Measurements from ENCODE around the gene TRAPPC10. TPM values are rescaled to one million over a fixed set of nuclear protein-coding genes. Genes with fewer than 3 reads are reported as not detected.
"Not testable (repeated sequence)": the region's sequence is repeated elsewhere in the genome, so short reads cannot be mapped to it uniquely, and the experiment has no call there.

The TRAPPC10 gene
- total and polyA plus RNA-seq, 2 experiments from 2014 or later = 9.9 to 21.0 TPM

DNA sequence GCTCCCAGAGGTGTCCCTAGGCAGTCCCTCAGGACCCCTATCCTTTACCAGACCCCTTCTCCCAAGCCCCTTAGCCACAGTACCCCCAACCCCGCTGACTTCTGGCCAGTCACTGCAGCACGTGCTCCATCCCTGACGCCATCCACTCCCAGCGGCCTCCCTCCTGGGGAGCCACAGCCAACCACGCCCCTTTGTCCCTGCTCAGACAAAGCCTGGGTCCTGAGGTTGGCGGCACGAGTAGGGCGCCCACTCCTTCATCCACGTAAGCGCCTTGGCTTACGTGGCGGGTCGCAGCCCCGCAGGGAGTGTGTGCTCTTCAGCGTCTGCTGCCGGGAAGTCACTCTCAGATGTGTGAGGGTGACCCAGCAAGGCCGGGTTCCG lies 128.4 kb downstream of the TRAPPC10 start:
- in situ Hi-C loops (cut with MboI); H3F3A ChIP-seq (ENCODE audit: insufficient read depth); H3K36me3 ChIP-seq (ENCODE audit: low read depth); DNase-seq; H3K9me2 ChIP-seq (ENCODE audit: insufficient read depth); H3K9me3 ChIP-seq (ENCODE audit: low read depth); H3K27me3 ChIP-seq (replicated peaks; ENCODE audit: insufficient read depth); H4K20me1 ChIP-seq (ENCODE audit: insufficient read depth); H3K4me1 ChIP-seq (ENCODE audit: insufficient read depth); H3K4me2 ChIP-seq (ENCODE audit: unreplicated experiment); H3K79me2 ChIP-seq (ENCODE audit: insufficient read depth); H3K4me3 ChIP-seq; H2AFZ ChIP-seq; H3K27ac ChIP-seq; H3K9ac ChIP-seq: not testable (repeated sequence)
- WGBS, 2 experiments (ENCODE audit: low coverage in 1 of 2, low lambda C conversion rate in 2 of 2, missing lambda C conversion rate in 2 of 2) = no CpG with 5 or more reads among the region's 18 CpGs

DNA sequence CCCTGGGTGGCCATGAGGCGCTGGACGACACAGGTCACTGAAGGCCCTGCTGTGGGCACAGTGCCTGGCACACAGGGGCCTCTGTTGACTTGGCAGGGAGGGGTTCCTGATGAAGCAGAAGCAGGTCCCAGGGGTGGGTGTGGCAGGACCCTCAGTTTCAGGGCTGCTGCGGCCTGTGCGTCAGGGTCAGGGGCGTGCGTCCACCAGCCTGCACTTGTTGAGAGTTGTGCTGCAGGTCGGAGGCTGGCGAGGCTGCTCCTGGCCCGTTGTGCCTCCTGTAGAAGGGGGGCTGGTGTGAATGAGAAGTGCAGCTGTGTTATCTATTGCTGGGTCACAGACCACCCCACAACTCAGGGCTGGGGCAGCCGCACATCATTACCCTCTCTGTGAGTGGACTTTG lies 130.4 kb downstream of the TRAPPC10 start:
- 83% methylated on average over 5 of the region's 10 CpGs; no CpG with 5 or more reads in 1 of the 2 experiments for WGBS, 2 experiments (ENCODE audit: low coverage in 1 of 2, low lambda C conversion rate in 2 of 2, missing lambda C conversion rate in 2 of 2)
- H3K4me2 ChIP-seq (ENCODE audit: unreplicated experiment); H3K27me3 ChIP-seq (replicated peaks; ENCODE audit: insufficient read depth); H4K20me1 ChIP-seq (ENCODE audit: insufficient read depth); H3K9ac ChIP-seq; H3K4me1 ChIP-seq (ENCODE audit: insufficient read depth); H3K9me3 ChIP-seq (ENCODE audit: low read depth); H3K36me3 ChIP-seq (ENCODE audit: low read depth); H3F3A ChIP-seq (ENCODE audit: insufficient read depth); DNase-seq; H3K9me2 ChIP-seq (ENCODE audit: insufficient read depth); H3K4me3 ChIP-seq; H3K27ac ChIP-seq; H2AFZ ChIP-seq; in situ Hi-C loops (cut with MboI); H3K79me2 ChIP-seq (ENCODE audit: insufficient read depth): not testable (repeated sequence)

DNA sequence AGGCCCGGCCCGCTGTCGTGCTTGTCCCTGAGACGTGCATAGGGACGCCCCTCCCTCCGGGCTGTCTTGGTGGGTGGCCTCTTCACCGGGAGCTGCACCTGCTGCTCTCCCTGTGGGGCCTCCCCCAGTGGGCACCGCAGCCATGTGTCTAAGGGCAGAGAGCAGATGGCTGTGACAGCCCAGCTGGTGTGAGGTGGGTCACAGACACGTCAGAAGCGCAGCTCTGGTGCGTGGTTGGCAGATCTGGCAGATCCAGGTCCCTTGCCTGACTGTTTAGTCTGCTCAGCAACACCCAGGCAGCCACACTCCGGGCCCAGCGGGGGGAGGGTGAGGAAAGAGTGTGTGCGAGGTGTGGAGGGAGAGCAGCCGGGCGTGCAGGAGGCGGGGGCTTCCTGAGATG lies 131.3 kb downstream of the TRAPPC10 start:
- H3K9me3 ChIP-seq (ENCODE audit: low read depth); H3K9ac ChIP-seq; H2AFZ ChIP-seq; H3K4me1 ChIP-seq (ENCODE audit: insufficient read depth); H3K27ac ChIP-seq; H3K4me2 ChIP-seq (ENCODE audit: unreplicated experiment); H3K79me2 ChIP-seq (ENCODE audit: insufficient read depth); H3F3A ChIP-seq (ENCODE audit: insufficient read depth); H3K27me3 ChIP-seq (replicated peaks; ENCODE audit: insufficient read depth); DNase-seq; H4K20me1 ChIP-seq (ENCODE audit: insufficient read depth); H3K36me3 ChIP-seq (ENCODE audit: low read depth); H3K4me3 ChIP-seq; in situ Hi-C loops (cut with MboI); H3K9me2 ChIP-seq (ENCODE audit: insufficient read depth): not testable (repeated sequence)
- no CpG with 5 or more reads among the region's 17 CpGs for WGBS, 2 experiments (ENCODE audit: low coverage in 1 of 2, low lambda C conversion rate in 2 of 2, missing lambda C conversion rate in 2 of 2)

DNA sequence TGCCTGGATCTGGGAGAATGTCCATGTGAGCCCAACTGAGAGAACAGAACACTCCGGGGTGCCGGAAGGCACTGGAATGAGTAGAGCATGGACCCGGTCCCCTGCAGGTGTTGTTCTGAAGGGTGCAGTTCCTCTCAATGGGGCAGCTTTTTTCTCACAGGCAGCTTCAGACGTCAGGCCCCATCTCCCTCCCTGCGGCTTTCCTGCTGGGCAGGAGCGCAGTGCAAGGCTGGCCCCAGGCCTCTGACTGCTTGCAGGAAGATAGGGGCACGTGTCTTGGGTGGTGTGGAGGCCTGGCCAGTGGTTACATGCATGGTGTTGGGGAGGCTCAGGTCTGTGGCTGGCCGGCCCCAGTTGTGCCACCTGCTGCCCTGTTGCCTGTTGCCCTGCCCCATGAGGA lies 131.9 kb downstream of the TRAPPC10 start:
- H3K4me1 ChIP-seq (ENCODE audit: insufficient read depth); in situ Hi-C loops (cut with MboI); H3K27ac ChIP-seq; DNase-seq; H3K9ac ChIP-seq; H4K20me1 ChIP-seq (ENCODE audit: insufficient read depth); H3K4me3 ChIP-seq; H3K79me2 ChIP-seq (ENCODE audit: insufficient read depth); H3K4me2 ChIP-seq (ENCODE audit: unreplicated experiment); H3K9me2 ChIP-seq (ENCODE audit: insufficient read depth); H3F3A ChIP-seq (ENCODE audit: insufficient read depth); H3K9me3 ChIP-seq (ENCODE audit: low read depth); H3K27me3 ChIP-seq (replicated peaks; ENCODE audit: insufficient read depth); H3K36me3 ChIP-seq (ENCODE audit: low read depth); H2AFZ ChIP-seq: not testable (repeated sequence)
- no CpG with 5 or more reads among the region's 8 CpGs for WGBS, 2 experiments (ENCODE audit: low coverage in 1 of 2, low lambda C conversion rate in 2 of 2, missing lambda C conversion rate in 2 of 2)

DNA sequence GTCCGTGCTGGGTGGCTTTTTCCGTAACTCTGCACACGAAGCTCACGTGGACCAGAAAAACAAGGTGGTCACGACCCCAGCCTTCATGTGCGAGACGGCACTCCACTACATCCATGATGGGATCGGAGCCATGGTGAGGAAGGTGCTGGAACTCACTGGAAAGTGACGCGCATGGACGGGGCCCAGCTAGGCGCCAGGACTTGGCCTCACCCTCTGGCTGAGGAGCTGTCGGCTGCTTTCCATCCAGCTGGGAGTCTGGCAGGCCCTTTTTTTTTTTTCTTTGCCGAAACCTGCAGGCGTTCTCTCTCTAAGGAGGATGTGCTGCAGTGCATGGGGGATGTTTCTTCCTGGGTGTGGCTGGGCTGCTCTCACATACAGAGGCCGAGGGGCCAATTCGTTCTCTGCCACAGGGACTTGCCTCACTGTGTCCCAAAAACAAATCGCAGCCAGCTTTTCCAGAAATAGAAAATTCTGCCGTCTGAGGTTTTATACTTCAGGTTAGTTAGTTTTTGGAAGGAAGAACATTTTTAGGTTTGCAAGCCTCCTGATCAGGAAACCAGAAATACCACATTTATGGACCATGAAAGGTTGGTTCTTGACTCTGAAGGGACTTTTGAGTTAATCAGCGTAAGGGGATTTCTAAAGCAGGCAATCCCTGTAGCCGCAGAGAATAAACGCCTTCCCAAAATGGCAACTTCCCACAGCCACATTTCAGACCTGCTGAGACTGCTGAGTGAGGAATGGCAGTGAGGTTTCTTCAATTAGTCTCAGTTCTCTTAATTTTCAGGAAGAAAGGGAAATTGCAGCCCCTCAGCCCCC lies 132.9 kb downstream of the TRAPPC10 start:
- H3K9me2 ChIP-seq (ENCODE audit: insufficient read depth); H3K27me3 ChIP-seq (replicated peaks; ENCODE audit: insufficient read depth); H3K27ac ChIP-seq; H2AFZ ChIP-seq; H3K4me1 ChIP-seq (ENCODE audit: insufficient read depth); H3K9ac ChIP-seq; H3K79me2 ChIP-seq (ENCODE audit: insufficient read depth); H3F3A ChIP-seq (ENCODE audit: insufficient read depth); H3K4me3 ChIP-seq; H3K9me3 ChIP-seq (ENCODE audit: low read depth); H3K36me3 ChIP-seq (ENCODE audit: low read depth); in situ Hi-C loops (cut with MboI); DNase-seq; H4K20me1 ChIP-seq (ENCODE audit: insufficient read depth); H3K4me2 ChIP-seq (ENCODE audit: unreplicated experiment): not testable (repeated sequence)
- no CpG with 5 or more reads among the region's 22 CpGs for WGBS, 2 experiments (ENCODE audit: low coverage in 1 of 2, low lambda C conversion rate in 2 of 2, missing lambda C conversion rate in 2 of 2)

DNA sequence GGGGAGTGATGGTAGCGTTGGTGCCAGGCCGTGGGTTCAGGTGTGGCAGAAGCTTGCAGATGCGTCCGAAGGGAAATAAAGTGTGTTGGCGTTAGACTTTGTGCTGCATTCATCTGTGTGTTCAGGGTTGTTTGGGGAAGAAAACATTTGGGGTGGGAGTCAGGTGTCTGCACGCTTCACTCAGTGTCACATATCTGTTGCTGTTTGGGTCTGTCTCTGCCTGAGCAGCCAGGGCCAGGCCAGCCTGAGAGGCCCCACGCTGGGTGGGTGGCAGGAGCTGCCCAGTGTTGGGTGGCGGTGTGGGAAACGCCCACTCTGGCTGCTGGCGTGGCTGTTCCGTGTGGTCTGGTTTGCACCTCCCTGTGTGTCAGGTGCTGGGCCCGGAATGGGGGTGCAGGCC lies 133.5 kb downstream of the TRAPPC10 start:
- no CpG with 5 or more reads among the region's 12 CpGs for WGBS, 2 experiments (ENCODE audit: low coverage in 1 of 2, low lambda C conversion rate in 2 of 2, missing lambda C conversion rate in 2 of 2)
- H3K4me3 ChIP-seq; H3K9me2 ChIP-seq (ENCODE audit: insufficient read depth); H3K36me3 ChIP-seq (ENCODE audit: low read depth); H3K9me3 ChIP-seq (ENCODE audit: low read depth); H3K27ac ChIP-seq; H3K4me1 ChIP-seq (ENCODE audit: insufficient read depth); H3K79me2 ChIP-seq (ENCODE audit: insufficient read depth); H3K27me3 ChIP-seq (replicated peaks; ENCODE audit: insufficient read depth); H4K20me1 ChIP-seq (ENCODE audit: insufficient read depth); H3K9ac ChIP-seq; H3K4me2 ChIP-seq (ENCODE audit: unreplicated experiment); in situ Hi-C loops (cut with MboI); H3F3A ChIP-seq (ENCODE audit: insufficient read depth); DNase-seq; H2AFZ ChIP-seq: not testable (repeated sequence)

DNA sequence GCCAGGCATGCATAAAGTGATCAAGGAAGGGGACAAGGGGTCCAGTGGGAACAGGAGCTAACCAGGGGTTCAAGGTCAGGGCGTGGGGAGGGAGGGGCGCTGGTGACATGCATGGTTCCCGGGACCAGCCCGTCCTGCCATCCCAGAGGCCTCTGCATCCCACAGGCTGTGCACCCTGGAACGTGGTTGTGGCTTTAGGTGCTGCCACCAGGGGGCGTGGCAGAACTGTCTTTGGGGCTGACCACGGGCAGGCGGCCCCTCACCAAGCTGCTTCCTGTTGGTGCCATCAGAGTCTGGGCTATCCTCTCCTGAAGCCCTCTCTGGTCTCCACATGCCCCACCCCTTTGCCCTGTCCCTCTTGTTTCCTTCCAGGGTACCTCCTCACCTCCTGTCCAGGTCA lies 135.0 kb downstream of the TRAPPC10 start:
- no CpG with 5 or more reads among the region's 8 CpGs for WGBS, 2 experiments (ENCODE audit: low coverage in 1 of 2, low lambda C conversion rate in 2 of 2, missing lambda C conversion rate in 2 of 2)
- H3K9me2 ChIP-seq (ENCODE audit: insufficient read depth); H3K4me3 ChIP-seq; H3K4me2 ChIP-seq (ENCODE audit: unreplicated experiment); H3K27me3 ChIP-seq (replicated peaks; ENCODE audit: insufficient read depth); H3K36me3 ChIP-seq (ENCODE audit: low read depth); in situ Hi-C loops (cut with MboI); H3K79me2 ChIP-seq (ENCODE audit: insufficient read depth); H3K27ac ChIP-seq; H3K9ac ChIP-seq; H3K4me1 ChIP-seq (ENCODE audit: insufficient read depth); H4K20me1 ChIP-seq (ENCODE audit: insufficient read depth); H3F3A ChIP-seq (ENCODE audit: insufficient read depth); DNase-seq; H2AFZ ChIP-seq; H3K9me3 ChIP-seq (ENCODE audit: low read depth): not testable (repeated sequence)

DNA sequence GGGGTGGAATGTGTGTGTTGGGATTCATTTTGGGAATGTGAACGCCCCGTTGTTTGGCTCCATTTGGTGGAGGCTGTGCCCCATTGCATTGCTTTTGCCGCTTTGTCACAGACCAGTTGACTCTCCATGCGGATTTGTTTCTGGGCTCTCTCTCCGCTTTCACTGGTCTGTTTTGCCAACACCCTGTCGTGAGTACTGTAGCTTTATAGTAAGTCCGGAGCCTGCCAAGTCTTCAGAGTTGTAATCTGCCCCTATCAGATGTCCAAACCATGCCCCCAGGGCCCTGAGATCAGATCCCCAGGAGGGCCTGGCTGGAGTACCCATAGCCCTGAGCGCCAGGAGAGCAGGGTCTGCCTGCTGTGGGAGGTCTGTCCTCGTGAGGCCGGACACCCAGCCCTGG lies 138.1 kb downstream of the TRAPPC10 start:
- not testable (repeated sequence) for DNase-seq; H3K4me1 ChIP-seq (ENCODE audit: insufficient read depth)

More for the DNA sequence above, 138.1 kb downstream of the TRAPPC10 start:
- H3K9ac ChIP-seq; H4K20me1 ChIP-seq (ENCODE audit: insufficient read depth); H2AFZ ChIP-seq; H3K4me2 ChIP-seq (ENCODE audit: unreplicated experiment); H3K27me3 ChIP-seq (replicated peaks; ENCODE audit: insufficient read depth); H3F3A ChIP-seq (ENCODE audit: insufficient read depth); in situ Hi-C loops (cut with MboI); H3K27ac ChIP-seq; H3K9me2 ChIP-seq (ENCODE audit: insufficient read depth); H3K79me2 ChIP-seq (ENCODE audit: insufficient read depth); H3K9me3 ChIP-seq (ENCODE audit: low read depth); H3K36me3 ChIP-seq (ENCODE audit: low read depth); H3K4me3 ChIP-seq: not testable (repeated sequence)
- WGBS, 2 experiments (ENCODE audit: low coverage in 1 of 2, low lambda C conversion rate in 2 of 2, missing lambda C conversion rate in 2 of 2) = no CpG with 5 or more reads among the region's 10 CpGs

Measured in GM23248 (cell line).